Endothelial cell of umbilical vein (primary cell): ENCODE measurements around the gene CLIC1. TPM values are rescaled to one million over a fixed set of nuclear protein-coding genes. Genes with fewer than 3 reads are reported as not detected.

ENCODE experiments used
- BruUV-seq: library from RNA; stranded (reverse); fragments of 400-500 nt; replicated peaks from 2 replicates; lab custom pipeline; 2021; lab: Mats Ljungman, UMichigan
- CTCF ChIA-PET: fragments of 300-600, 350-600 bp; sonication (Branson Sonifier 250); formaldehyde crosslinking; loops from one replicate; lab custom pipeline; 2021; ENCODE audit warnings: antibody characterized with exemption, inconsistent platforms; lab: Charles Lee
- POLR2A ChIA-PET: fragments of 300-600, 350-600 bp; sonication (Branson Sonifier 250); formaldehyde crosslinking; loops from one replicate; lab custom pipeline; 2021; ENCODE audit warnings: antibody characterized with exemption, inconsistent platforms; lab: Charles Lee
- DNase-seq: peaks from one replicate; pipeline ENCODE4 v3.0.0-alpha.2; 2011; ENCODE audit warnings: low read depth, low spot score
- FAIRE-seq: peaks from 2 replicates; lab custom pipeline; 2011; peaks lifted over from hg19 to GRCh38; lab: Jason Lieb, UNC
- H2AFZ ChIP-seq: 2 replicates; pipeline ENCODE4 v1.6.0; 2012; ENCODE audit warnings: low read depth, low read length, control low read depth, inconsistent platforms
- H3K27ac ChIP-seq: 2 replicates; pipeline ENCODE4 v1.5.1; 2011; ENCODE audit warnings: low read depth, mild to moderate bottlenecking, control low read depth, low read length, moderate library complexity; ENCODE audit not compliant: insufficient read depth
- H3K27me3 ChIP-seq, 2 experiments: 2 replicates each; pipeline versions ENCODE4 v1.6.0 to v1.6.1; 2011; ENCODE audit warnings: low read length in 2 of 2, mixed read lengths in 1 of 2; ENCODE audit not compliant: control insufficient read depth in 2 of 2, insufficient read depth in 2 of 2
- H3K36me3 ChIP-seq, 2 experiments: 2 replicates in 1 of 2; 3 replicates in 1 of 2; pipeline ENCODE4 v1.5.1; 2011; ENCODE audit warnings: low read length in 2 of 2, mild to moderate bottlenecking in 1 of 2, moderate library complexity in 1 of 2; ENCODE audit not compliant: control insufficient read depth in 2 of 2, insufficient read depth in 2 of 2; ENCODE audit errors: extremely low read depth in 1 of 2
- H3K4me1 ChIP-seq: 3 replicates; pipeline ENCODE4 v1.5.1; 2011; ENCODE audit warnings: mild to moderate bottlenecking, low read length; ENCODE audit not compliant: control insufficient read depth, insufficient read depth; ENCODE audit errors: extremely low read depth
- H3K4me2 ChIP-seq: 2 replicates; pipeline ENCODE4 v1.6.1; 2011; ENCODE audit warnings: low read length, control low read depth, mixed read lengths; ENCODE audit not compliant: insufficient read depth
- H3K4me3 ChIP-seq, 3 experiments: fragments of 200-600 bp in 1 of 3; sonication (generic), shearing (Covaris generic) in 1 of 3; replicated peaks in 1 of 3; 2 replicates each; pipeline ENCODE4 v1.5.1; 2011 to 2016; ENCODE audit warnings: control low read depth in 3 of 3, low read length in 3 of 3, mild to moderate bottlenecking in 2 of 3, inconsistent platforms in 1 of 3, low read depth in 1 of 3, moderate library complexity in 1 of 3; ENCODE audit not compliant: insufficient read depth in 1 of 3
- H3K79me2 ChIP-seq: 2 replicates; pipeline ENCODE4 v1.6.0; 2012; ENCODE audit warnings: low read length, inconsistent platforms; ENCODE audit not compliant: control insufficient read depth, insufficient read depth
- H3K9ac ChIP-seq: replicated peaks from 2 replicates; pipeline ENCODE3; 2011; ENCODE audit warnings: low read length, control low read depth; ENCODE audit not compliant: insufficient read depth; ENCODE audit errors: extremely low read depth
- H3K9me1 ChIP-seq: replicated peaks from 3 replicates; pipeline ENCODE4 v1.6.0; 2011; ENCODE audit warnings: mild to moderate bottlenecking, low read length; ENCODE audit not compliant: control insufficient read depth, insufficient read depth; ENCODE audit errors: extremely low read depth
- H3K9me3 ChIP-seq: replicated peaks from 2 replicates; pipeline ENCODE4 v1.5.1; 2012; ENCODE audit warnings: low read length, inconsistent platforms; ENCODE audit not compliant: control insufficient read depth, insufficient read depth
- H4K20me1 ChIP-seq: replicated peaks from 2 replicates; pipeline ENCODE3; 2011; ENCODE audit warnings: mild to moderate bottlenecking, low read length; ENCODE audit not compliant: control insufficient read depth, insufficient read depth; ENCODE audit errors: extremely low read depth
- FOS ChIP-seq: IDR thresholded peaks from 2 replicates; pipeline ENCODE4 v1.6.1; 2011; ENCODE audit warnings: mild to moderate bottlenecking, low read length, moderate library complexity, borderline replicate concordance; ENCODE audit not compliant: insufficient read depth
- GATA2 ChIP-seq: IDR thresholded peaks from 2 replicates; pipeline ENCODE4 v1.7.0; 2011; ENCODE audit warnings: low read depth, mild to moderate bottlenecking, moderate library complexity, mixed read lengths, low read length; ENCODE audit not compliant: insufficient read length, insufficient read depth
- JUN ChIP-seq: IDR thresholded peaks from 2 replicates; pipeline ENCODE4 v1.6.1; 2011; ENCODE audit warnings: borderline replicate concordance, low read depth; ENCODE audit not compliant: insufficient read length, insufficient read depth
- MYC ChIP-seq: IDR thresholded peaks from one replicate; pipeline ENCODE4 v1.6.1; 2011; ENCODE audit warnings: mild to moderate bottlenecking, low read depth, low read length
- POLR2A ChIP-seq: IDR thresholded peaks from 2 replicates; pipeline ENCODE4 v1.6.1; 2012; ENCODE audit warnings: low read depth, mild to moderate bottlenecking, control low read depth, low read length
- POLR2AphosphoS5 ChIP-seq: IDR thresholded peaks from 2 replicates; pipeline ENCODE4 v1.6.1; 2012; ENCODE audit warnings: low read depth, mild to moderate bottlenecking, control low read depth, low read length, moderate library complexity; ENCODE audit not compliant: insufficient read depth
- dilution Hi-C: fragments of 300-500 bp; cut with MboI; formaldehyde crosslinking; loops from one replicate; pipeline ENCODE4 v1.15.0; 2019; ENCODE audit warnings: low sequenced_read_pairs; ENCODE audit not compliant: extremely low pct_ligation_motif_present
- intact Hi-C: fragments of 100-400 bp; cut with micrococcal nuclease; formaldehyde crosslinking; loops from one replicate; pipeline ENCODE4 v1.10.0; 2022
- polyA plus RNA-seq, 4 experiments: library from polyadenylated mRNA; depleted of rRNA in 3 of 4; stranded (reverse) in 3 of 4; unstranded in 1 of 4; fragments of >200 nt; gene quantifications; 2 replicates each; pipeline versions ENCODE4 v1.2.1 to v1.2.3, GENCODE V29; 2011 to 2012; ENCODE audit warnings: missing spikeins in 1 of 4
- total RNA-seq: library from RNA; stranded (reverse); gene quantifications from 2 replicates; pipeline ENCODE4 v1.2.3, GENCODE V29; 2021
- TF ChIP-seq, protein P1 (sequence below): IDR thresholded peaks from 2 replicates; pipeline ENCODE4 v1.6.1; 2011; ENCODE audit not compliant: insufficient read depth, insufficient read length
- TF ChIP-seq, protein P2 (sequence below), 2 donors: IDR thresholded peaks; 1 replicate in 1 of 2; 2 replicates in 1 of 2; pipeline ENCODE4 v1.5.1; 2011; ENCODE audit warnings: low read length in 2 of 2, mild to moderate bottlenecking in 2 of 2, moderate library complexity in 2 of 2, control low read depth in 1 of 2, inconsistent platforms in 1 of 2, low read depth in 1 of 2; ENCODE audit not compliant: insufficient read depth in 1 of 2; ENCODE audit errors: extremely low read depth in 1 of 2

Gene CLIC1
- total and polyA plus RNA-seq, 2 donors (not counting 3 experiments of a cell fraction or from before 2014, with no cell fraction given), result 543 to 578 TPM

DNA sequence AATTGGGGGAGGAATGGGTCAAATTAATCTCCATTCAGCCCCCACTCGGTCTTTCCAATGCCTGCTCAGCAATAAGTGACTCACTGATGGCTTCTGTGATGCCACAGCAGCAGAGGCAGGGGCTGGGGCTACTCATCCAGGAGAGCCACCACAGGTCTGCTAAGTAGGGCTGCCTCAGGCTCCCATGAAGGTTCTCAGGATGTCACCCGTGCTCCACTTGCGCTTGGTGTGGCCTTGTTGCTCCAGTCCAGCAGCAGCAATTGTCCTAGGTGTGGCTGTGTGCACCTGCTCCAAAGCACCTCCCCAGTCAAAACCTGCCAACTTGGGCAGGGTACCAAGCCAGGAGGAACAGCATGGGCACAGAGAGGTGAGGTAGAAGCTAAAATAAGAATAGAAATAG lies 14.2 kb downstream of the CLIC1 start:
- intact Hi-C loops (no loop called here), dilution Hi-C loops (no loop called here)
- ChIA-PET POLR2A (interaction anchor here (1.0 kb wide), 1 partner anchor 105 kb away, joined by 3 read pairs; the partner anchor contains the start of gene HSPA1B), CTCF (interaction anchor here (1.5 kb wide), 1 partner anchor 8 kb away, joined by 4 read pairs; no protein-coding TSS in a partner anchor)
- H3K4me3 ChIP-seq, result no peak overlapping the region
- no peak overlapping the region for H3K4me2 ChIP-seq
- FAIRE-seq (no peak), DNase-seq (no peak)
- H3K9me1 ChIP-seq, result no peaks in the 10 kb centered on the region
- H3K27ac ChIP-seq, result no peak overlapping the region
- peaks cover 13% of the 10 kb centered on the region for H3K4me1 ChIP-seq
- H3K9ac ChIP-seq, result no peak overlapping the region
- H3K9me3 ChIP-seq, result no peaks in the 10 kb centered on the region
- no peaks in the 10 kb centered on the region for H4K20me1 ChIP-seq
- peaks cover 0 to 2% of the 10 kb centered on the region in 2 experiments for H3K27me3 ChIP-seq
- H3K36me3 ChIP-seq, result peaks cover 0 to 10% of the 10 kb centered on the region in 2 experiments
- H3K79me2 ChIP-seq, result no peaks in the 10 kb centered on the region
- TF ChIP-seq, protein P1, sequence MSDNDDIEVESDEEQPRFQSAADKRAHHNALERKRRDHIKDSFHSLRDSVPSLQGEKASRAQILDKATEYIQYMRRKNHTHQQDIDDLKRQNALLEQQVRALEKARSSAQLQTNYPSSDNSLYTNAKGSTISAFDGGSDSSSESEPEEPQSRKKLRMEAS, result no peak
- no peak for TF ChIP-seq GATA2
- no peak for TF ChIP-seq FOS
- TF ChIP-seq JUN, result no peak
- TF ChIP-seq POLR2AphosphoS5, result no peak
- TF ChIP-seq POLR2A, result no peak
- TF ChIP-seq MYC, result no peak
- TF ChIP-seq, protein P2, sequence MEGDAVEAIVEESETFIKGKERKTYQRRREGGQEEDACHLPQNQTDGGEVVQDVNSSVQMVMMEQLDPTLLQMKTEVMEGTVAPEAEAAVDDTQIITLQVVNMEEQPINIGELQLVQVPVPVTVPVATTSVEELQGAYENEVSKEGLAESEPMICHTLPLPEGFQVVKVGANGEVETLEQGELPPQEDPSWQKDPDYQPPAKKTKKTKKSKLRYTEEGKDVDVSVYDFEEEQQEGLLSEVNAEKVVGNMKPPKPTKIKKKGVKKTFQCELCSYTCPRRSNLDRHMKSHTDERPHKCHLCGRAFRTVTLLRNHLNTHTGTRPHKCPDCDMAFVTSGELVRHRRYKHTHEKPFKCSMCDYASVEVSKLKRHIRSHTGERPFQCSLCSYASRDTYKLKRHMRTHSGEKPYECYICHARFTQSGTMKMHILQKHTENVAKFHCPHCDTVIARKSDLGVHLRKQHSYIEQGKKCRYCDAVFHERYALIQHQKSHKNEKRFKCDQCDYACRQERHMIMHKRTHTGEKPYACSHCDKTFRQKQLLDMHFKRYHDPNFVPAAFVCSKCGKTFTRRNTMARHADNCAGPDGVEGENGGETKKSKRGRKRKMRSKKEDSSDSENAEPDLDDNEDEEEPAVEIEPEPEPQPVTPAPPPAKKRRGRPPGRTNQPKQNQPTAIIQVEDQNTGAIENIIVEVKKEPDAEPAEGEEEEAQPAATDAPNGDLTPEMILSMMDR (IDR thresholded peaks at IDR 0.05; ENCODE audit: extremely low read depth in 1 of 2, insufficient read depth in 1 of 2, low read depth in 1 of 2, low read length in 2 of 2), result no peak
- no TSS peak for BruUV-seq
- H2AFZ ChIP-seq, result no peak overlapping the region
